Activated T-helper 17 cell treated with anti-CD3 and anti-CD28 coated beads, Interleukin-2, amount 50 U/mL, for 72 hours (primary cell): ENCODE measurements around the gene FREM2. TPM values are rescaled to one million over a fixed set of nuclear protein-coding genes. Genes with fewer than 3 reads are reported as not detected.

ENCODE experiments used
- ATAC-seq: fragments of 150-1000 bp; cut with Tn5 transposase; replicated peaks from 2 replicates; pipeline ENCODE4 v1.10.0; 2021; ENCODE audit warnings: mild to moderate bottlenecking, moderate library complexity
- H3K27ac Mint-ChIP-seq: one replicate; pipeline ENCODE4 v1.8.0; 2022; ENCODE audit warnings: mixed read lengths
- H3K27me3 Mint-ChIP-seq: one replicate; pipeline ENCODE4 v1.8.0; 2022; ENCODE audit warnings: mixed read lengths
- H3K36me3 Mint-ChIP-seq: one replicate; pipeline ENCODE4 v1.8.0; 2022; ENCODE audit warnings: low read depth, mild to moderate bottlenecking, mixed read lengths
- H3K4me1 Mint-ChIP-seq: one replicate; pipeline ENCODE4 v1.8.0; 2022; ENCODE audit warnings: mixed read lengths
- H3K4me3 Mint-ChIP-seq: one replicate; pipeline ENCODE4 v1.8.0; 2022; ENCODE audit warnings: mild to moderate bottlenecking, mixed read lengths
- H3K9me3 Mint-ChIP-seq: one replicate; pipeline ENCODE4 v1.8.0; 2022; ENCODE audit warnings: mixed read lengths
- total RNA-seq, 2 donors: library from RNA; stranded (reverse); gene quantifications; one replicate each; pipeline ENCODE4 v1.2.3, GENCODE V29; 2022

Gene FREM2
- total RNA-seq, 2 donors from 2014 or later, result not detected

GRCh38 chr13:38900188-38900587 lies 213.3 kb downstream of the FREM2 start:
- Mint-ChIP-seq H3K4me3 (no peak overlapping the region), H3K4me1 (no peaks in the 10 kb centered on the region), H3K27me3 (peaks cover 3% of the 10 kb centered on the region), H3K27ac (no peak overlapping the region), H3K9me3 (no peaks in the 10 kb centered on the region), H3K36me3 (no peaks in the 10 kb centered on the region)
- ATAC-seq, result no peak

- no peaks in the 10 kb centered on the region for H3K9me3 Mint-ChIP-seq
- no peak for ATAC-seq
- H3K4me3 Mint-ChIP-seq, result no peak overlapping the region
- no peaks in the 10 kb centered on the region for H3K4me1 Mint-ChIP-seq
- peaks cover 6% of the 10 kb centered on the region for H3K27me3 Mint-ChIP-seq
- no peak overlapping the region for H3K27ac Mint-ChIP-seq
- no peaks in the 10 kb centered on the region for H3K36me3 Mint-ChIP-seq
Measured at GRCh38 chr13:38902551-38902950, 215.7 kb downstream of the FREM2 start.

- Mint-ChIP-seq H3K27ac (no peak overlapping the region), H3K4me1 (no peaks in the 10 kb centered on the region), H3K36me3 (no peaks in the 10 kb centered on the region), H3K4me3 (no peak overlapping the region), H3K27me3 (peaks cover 6% of the 10 kb centered on the region), H3K9me3 (no peaks in the 10 kb centered on the region)
- no peak for ATAC-seq
Measured at GRCh38 chr13:38905081-38905480, 218.2 kb downstream of the FREM2 start.

- H3K27ac Mint-ChIP-seq, result no peak overlapping the region
Measured at GRCh38 chr13:38905861-38906260, 219.0 kb downstream of the FREM2 start.

GRCh38 chr13:38908574-38908973 lies 221.7 kb downstream of the FREM2 start:
- no peak overlapping the region for H3K4me3 Mint-ChIP-seq
- H3K27ac Mint-ChIP-seq, result no peak overlapping the region
- no peaks in the 10 kb centered on the region for H3K9me3 Mint-ChIP-seq
- ATAC-seq, result no peak
- H3K36me3 Mint-ChIP-seq, result no peaks in the 10 kb centered on the region
- peaks cover 7% of the 10 kb centered on the region for H3K27me3 Mint-ChIP-seq
- no peaks in the 10 kb centered on the region for H3K4me1 Mint-ChIP-seq

More at GRCh38 chr13:38905861-38906260, 219.0 kb downstream of the FREM2 start:
- Mint-ChIP-seq H3K9me3 (no peaks in the 10 kb centered on the region), H3K4me1 (no peaks in the 10 kb centered on the region), H3K27me3 (peaks cover 10% of the 10 kb centered on the region), H3K36me3 (no peaks in the 10 kb centered on the region), H3K4me3 (no peak overlapping the region)
- no peak for ATAC-seq

GRCh38 chr13:38914070-38914469 lies 227.2 kb downstream of the FREM2 start:
- ATAC-seq, result no peak
- H3K27ac Mint-ChIP-seq, result no peak overlapping the region
- H3K4me3 Mint-ChIP-seq, result no peak overlapping the region
- no peaks in the 10 kb centered on the region for H3K36me3 Mint-ChIP-seq
- no peaks in the 10 kb centered on the region for H3K4me1 Mint-ChIP-seq
- H3K9me3 Mint-ChIP-seq, result no peaks in the 10 kb centered on the region
- peaks cover 12% of the 10 kb centered on the region for H3K27me3 Mint-ChIP-seq

- Mint-ChIP-seq H3K36me3 (no peaks in the 10 kb centered on the region), H3K9me3 (no peaks in the 10 kb centered on the region), H3K27ac (no peak overlapping the region), H3K4me3 (no peak overlapping the region), H3K27me3 (peaks cover 32% of the 10 kb centered on the region), H3K4me1 (no peaks in the 10 kb centered on the region)
- ATAC-seq, result no peak
Measured at GRCh38 chr13:38921081-38921480, 234.2 kb downstream of the FREM2 start.

GRCh38 chr13:38922170-38922569 lies 235.3 kb downstream of the FREM2 start:
- no peak overlapping the region for H3K27ac Mint-ChIP-seq
- H3K9me3 Mint-ChIP-seq, result no peaks in the 10 kb centered on the region
- ATAC-seq, result no peak
- H3K4me3 Mint-ChIP-seq, result no peak overlapping the region
- no peaks in the 10 kb centered on the region for H3K36me3 Mint-ChIP-seq
- no peaks in the 10 kb centered on the region for H3K4me1 Mint-ChIP-seq
- H3K27me3 Mint-ChIP-seq, result peaks cover 36% of the 10 kb centered on the region

GRCh38 chr13:38933786-38934185 lies 246.9 kb downstream of the FREM2 start:
- H3K36me3 Mint-ChIP-seq, result no peaks in the 10 kb centered on the region
- H3K4me3 Mint-ChIP-seq, result no peak overlapping the region
- H3K27ac Mint-ChIP-seq, result no peak overlapping the region
- ATAC-seq, result no peak
- peaks cover 6% of the 10 kb centered on the region for H3K27me3 Mint-ChIP-seq
- H3K9me3 Mint-ChIP-seq, result no peaks in the 10 kb centered on the region
- no peaks in the 10 kb centered on the region for H3K4me1 Mint-ChIP-seq
